Transverse colon (tissue), 4 donors: ENCODE data around the gene TRIM22.

Source experiments
- CTCF ChIP-seq, 5 experiments: fragments of 200-600 bp in 3 of 5; fragments of 450-650 bp in 2 of 5; sonication (generic) in 3 of 5; IDR thresholded peaks; 1 replicate in 2 of 5; 2 replicates in 3 of 5; pipeline ENCODE4 v1.5.1; 2016 to 2017; ENCODE audit warnings: antibody characterized with exemption in 5 of 5, inconsistent platforms in 3 of 5, mild to moderate bottlenecking in 2 of 5, moderate library complexity in 1 of 5
- POLR2AphosphoS5 ChIP-seq, 3 donors: sonication (generic); formaldehyde crosslinking; IDR thresholded peaks; one replicate each; pipeline ENCODE4 v1.6.1; 2016; ENCODE audit warnings: antibody characterized with exemption in 3 of 3

DNA sequence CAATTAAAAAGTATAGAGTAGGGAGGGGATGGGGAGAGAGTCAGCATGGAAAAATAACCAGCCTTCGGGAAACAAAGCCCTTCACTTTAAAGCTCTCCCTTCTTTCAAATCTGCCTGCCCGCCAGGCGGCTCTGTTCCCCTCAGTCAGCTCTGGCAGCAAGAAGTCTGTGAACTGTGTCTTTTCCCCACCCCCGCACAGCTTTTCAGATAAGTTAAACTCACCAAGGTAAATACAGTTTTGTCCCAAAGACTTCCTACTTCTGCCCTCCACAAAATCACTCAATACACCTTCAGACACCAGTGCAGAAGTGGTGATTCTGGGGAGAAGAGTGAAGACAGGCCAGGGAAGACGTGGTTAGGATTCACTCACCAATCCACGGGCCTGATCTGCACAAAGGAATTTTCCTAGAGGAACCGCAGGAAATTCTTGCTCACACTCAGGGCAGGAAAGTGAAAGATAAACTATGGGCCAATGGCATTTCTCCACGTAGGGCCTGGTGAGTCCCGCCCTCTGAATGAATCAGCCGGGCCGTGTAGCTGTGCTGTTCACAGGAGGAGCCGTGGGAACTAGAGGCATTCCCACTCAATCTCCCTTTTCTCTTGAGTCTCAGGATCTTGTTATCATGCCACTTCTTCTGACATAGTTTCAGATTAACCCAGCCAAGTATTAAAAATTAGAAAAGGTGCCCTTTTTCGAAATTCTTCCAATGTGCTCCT, 4.8 kb upstream of the TRIM22 start, which contains the start of gene TRIM5:
- TF ChIP-seq POLR2AphosphoS5 (IDR thresholded peaks at IDR 0.05) (peak; percentile 72 to 74 (median 74)), CTCF (IDR thresholded peaks at IDR 0.05) (peak; percentile 47 to 77 (median 54))
